COLO668 (cell line): Measurements from ENCODE around the gene IL18.
"Not testable (repeated sequence)": the region's sequence is repeated elsewhere in the genome, so short reads cannot be mapped to it uniquely, and the experiment has no call there.

Source experiments
- DNase-seq: peaks from one replicate; lab custom pipeline; 2025; ENCODE audit not compliant: unreplicated experiment; lab: John Stamatoyannopoulos, UW

Gene IL18

DNA sequence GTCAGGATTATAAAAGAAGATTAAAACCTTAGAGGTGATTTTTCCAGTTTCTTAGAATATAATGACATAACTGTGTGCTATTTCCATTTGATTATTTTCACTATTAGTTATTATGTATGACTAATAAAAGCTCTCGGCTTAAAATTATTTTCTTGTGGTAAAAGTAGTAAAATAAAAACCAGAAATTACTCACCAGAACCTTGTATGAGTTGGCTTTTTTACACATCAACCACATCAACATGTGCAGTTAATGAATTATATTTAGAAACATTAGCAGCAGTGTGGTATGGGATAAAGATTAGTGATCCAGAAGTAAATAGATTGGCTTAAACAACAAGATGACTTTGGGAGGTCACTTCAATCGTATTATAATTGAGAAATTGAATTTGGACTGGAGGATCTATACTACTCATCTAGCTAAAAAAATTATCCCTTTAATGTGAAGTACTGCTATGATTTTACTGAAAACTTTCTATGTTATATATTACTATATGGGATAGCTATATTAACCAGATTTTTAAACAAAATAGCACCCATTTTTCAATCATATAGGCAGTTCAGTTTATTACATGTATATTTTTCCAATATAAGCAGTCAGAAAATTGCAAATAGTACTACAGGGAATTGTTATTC is 8.6 kb upstream of the IL18 start:
- no peak for DNase-seq

GRCh38 chr11:112167145-112167544 is 3.3 kb upstream of the IL18 start, which contains the start of gene TEX12:
Gene TEX12, plus strand, starts transcription at chr11:112167372. Its CDS starts 1,897 bp downstream, at chr11:112169269.
- no peak for DNase-seq

GRCh38 chr11:112166562-112166961 is 2.7 kb upstream of the IL18 start:
- DNase-seq, result no peak

- no peak for DNase-seq
These were observed 1.2 kb upstream of the IL18 start for GRCh38 chr11:112165049-112165448.

DNA sequence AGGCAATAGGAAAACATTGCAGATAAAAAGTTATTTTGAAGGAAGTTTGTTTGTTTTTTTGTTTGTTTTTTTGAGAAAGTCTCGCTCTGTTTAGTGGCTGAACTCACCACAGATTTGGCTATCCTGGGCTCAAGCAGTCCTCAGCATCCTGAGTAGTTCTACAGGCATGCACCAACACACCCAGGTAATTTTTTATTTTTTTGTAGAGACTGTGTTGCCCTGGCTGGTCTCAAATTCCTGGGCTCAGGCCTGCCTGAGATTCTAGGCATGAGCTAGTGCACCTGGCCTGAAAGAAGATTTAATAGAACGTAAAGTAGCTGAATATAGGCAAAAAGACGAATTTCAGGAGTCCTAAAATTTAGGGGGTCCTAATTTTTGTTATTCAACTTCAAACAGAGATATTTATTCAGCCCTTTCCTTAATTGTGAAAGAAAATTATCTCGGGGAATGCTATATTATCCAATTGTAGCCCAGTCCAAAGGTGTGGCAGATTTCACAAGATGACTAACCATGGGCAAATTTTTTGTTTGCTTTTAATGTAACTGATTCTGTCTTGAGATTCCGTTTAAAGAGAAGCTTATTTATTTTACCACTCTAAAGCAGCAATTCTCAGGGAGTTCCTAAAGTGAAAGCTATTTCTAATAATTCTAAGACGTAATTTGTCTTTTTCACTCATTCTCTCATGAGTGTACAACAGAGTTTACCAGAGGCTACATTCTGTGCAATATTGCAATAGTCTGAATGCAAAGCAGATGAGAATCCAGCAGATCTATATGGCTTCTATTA is 940 bp downstream of the IL18 start:
- DNase-seq, result no peak

- not testable (repeated sequence) for DNase-seq
These were observed 1.7 kb downstream of the IL18 start for GRCh38 chr11:112162200-112162599.

DNA sequence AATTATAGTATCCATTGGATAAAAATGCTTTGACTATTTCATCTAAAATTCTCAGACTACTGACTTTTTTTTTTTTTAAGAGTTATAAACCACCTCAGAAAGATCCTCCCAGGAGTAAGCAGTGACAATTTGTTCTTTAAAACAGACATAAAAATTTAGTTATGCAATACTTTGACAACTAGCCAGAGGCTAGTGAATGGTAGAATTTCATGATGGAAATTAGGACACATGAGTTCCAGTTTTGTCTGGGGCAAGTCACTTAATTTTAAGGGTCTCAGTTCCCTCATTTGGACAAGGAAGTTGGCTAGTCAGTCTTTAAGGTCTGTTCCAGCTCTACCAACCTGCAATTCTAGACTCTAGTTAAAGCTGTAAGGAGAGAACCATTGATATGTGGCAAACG is 2.9 kb downstream of the IL18 start:
- no peak for DNase-seq

DNA sequence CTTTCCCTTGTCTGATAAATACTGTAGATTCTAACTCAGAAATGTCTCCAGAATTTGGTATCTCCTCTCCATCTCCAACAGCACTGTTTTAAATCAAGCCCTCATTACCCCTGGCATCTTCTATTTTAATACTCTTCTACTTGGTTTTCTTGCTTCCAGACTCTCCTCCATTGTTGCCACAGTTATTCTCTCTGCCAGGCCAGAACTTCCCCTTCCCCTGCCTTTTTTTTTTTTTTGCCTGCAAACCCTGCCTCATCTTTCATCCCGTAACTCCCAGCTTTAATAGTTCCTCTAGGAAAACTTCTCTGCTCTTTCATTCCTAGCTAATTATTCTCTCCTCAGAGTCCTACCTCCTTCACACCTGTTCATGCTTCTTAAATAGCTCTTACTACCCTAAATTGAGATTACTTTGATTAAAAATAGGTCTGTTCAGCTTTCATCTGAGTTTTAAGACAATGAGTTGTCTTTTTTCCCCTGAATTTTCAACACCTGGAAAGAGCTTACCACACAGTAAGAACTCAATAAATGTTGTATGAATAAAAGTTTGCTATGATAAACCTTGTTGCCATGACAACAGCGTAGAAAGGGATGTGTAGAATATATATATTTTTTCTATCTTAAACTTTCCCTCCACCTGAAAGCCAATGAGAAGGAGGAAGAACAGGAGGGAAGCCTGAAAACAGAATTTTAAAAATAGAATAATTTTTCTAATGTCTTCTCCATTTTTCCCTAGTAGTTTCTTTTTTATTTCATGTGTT is 3.6 kb downstream of the IL18 start:
- no peak for DNase-seq

DNA sequence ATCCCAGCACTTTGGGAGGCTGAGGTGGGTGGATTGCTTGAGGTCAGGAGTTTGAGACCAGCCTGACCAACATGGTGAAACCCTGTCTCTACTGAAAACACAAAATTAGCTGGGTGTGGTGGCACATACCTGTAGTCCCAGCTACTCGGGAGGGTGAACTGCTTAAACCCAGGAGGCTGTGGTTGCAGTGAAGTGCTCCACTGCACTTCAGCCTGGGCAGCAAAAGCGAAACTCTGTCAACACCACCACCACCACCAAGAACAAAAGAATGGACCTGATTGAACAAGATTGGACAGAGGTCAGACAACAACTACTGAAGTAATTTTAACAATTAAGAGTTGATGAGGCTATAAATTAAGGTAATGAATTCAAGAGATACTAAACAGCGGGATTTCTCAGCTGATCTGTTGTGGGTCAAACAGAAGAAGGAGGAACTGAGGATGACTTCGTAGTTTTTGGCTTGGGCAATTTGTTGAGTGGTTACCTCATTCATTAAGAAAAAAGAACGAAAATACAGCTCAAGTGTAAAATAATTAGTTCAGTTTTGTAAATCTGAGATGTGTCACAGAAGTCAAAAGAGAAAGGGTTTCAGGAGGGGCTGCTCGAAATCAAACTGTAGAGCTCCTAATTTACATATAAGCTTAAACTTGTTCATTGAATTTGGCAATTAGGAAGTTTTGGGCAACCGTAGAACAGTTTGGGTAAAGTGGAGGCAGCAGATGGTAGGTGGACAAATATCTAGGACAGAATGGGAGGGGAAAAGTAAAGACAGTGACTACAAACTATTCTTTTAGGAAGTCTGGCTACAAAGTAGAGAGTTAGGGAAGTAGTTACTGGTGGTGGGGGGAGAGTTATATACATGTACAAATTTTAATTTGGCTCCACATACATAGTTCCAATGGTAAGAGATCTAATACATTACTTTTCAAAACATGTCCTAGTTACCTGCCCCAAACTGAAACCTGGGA is 4.5 kb downstream of the IL18 start:
- DNase-seq, result no peak

DNA sequence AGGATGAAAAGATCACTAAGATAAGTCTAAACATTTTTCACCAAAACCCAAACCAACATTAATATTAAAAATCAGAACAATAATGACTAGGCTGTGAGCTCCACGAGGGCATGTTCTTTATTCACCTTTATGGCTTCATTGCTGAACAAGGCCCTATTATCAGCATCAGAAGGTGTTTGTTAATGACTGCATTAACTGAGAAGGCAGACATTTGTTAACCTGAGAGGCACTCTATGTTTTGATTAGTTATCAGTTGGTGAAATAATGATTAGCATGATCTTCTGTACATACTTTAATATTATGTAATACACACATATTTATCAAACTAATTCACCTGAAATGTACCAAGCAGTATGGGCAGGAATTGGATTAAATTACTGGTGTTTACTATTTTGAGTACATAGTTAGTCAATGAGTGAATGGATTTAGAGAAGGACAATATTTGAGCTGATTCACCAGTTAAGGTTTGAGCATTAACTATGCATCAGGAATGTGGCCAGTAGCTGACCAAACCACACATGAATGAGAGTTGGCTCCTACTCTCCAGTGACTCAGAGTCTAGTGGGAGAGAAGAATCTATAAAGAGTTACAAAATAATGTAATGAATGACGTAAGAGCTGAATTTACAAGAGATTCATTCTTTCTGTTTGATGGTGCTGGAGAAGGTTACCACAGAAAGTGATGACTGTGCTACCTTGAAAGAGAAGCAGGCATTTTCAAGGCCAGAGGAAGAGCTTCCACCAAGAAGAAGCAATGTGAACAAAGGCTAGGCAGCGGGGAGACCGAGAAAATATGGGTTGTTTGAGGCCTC is 6.7 kb downstream of the IL18 start:
- DNase-seq, result no peak

GRCh38 chr11:112156153-112156955 is 7.5 kb downstream of the IL18 start:
- DNase-seq, result no peak

- DNase-seq, result no peak
These were observed 13.4 kb downstream of the IL18 start for GRCh38 chr11:112150517-112150916.

DNA sequence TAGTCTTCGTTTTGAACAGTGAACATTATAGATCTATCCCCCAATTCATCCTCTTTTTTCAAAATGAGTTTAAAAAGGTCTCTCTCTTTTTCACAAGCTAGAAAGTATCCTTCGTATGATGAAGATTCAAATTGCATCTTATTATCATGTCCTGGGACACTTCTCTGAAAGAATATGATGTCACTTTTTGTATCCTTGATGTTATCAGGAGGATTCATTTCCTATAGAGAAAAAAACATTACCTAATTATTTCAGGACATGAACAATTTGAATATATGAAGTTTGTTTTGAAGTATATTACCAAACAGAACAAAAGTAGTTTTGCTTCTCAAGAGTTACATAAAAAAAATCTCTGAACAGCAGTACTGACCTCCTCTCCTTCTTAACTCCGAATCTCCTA is 20.3 kb downstream of the IL18 start:
- no peak for DNase-seq

DNA sequence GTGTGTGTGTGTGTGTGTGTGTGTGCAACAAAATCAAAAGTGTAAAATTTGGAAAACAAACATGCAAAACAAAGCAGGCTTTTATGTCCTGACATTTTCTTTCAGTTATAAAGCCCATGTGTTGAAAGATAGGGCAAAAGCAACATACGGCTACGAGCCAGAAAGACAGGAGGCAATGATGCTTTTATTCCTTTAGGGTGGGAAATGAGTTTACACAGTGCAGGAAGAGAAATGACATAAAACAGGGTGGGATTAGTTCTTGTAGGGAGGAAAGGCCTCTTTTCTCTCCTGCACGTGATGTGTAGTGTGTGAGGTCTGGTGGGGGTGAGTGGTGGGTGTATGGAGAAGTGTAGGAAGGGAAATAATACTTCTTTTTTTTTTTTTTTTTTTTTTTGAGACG is 29.4 kb downstream of the IL18 start:
- no peak for DNase-seq

DNA sequence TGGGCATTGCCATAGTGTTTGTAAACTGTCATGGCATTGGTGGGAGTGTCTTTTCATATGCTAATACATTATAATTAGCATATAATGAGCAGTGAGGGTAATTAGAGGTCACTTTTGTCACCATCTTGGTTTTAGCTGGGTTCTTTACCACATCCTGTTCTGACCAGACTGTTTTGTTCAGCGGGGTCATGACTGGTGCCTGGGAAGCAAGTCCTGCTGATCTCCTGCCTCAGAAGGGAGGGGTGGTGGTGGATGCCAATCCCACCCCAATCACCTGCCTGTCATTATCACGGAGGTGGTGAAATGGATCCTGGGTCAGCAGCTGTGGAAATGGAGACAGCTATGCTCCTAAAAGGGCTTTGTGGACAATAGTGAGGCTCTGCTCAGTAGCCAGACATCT is 31.2 kb downstream of the IL18 start:
- DNase-seq, result no peak

DNA sequence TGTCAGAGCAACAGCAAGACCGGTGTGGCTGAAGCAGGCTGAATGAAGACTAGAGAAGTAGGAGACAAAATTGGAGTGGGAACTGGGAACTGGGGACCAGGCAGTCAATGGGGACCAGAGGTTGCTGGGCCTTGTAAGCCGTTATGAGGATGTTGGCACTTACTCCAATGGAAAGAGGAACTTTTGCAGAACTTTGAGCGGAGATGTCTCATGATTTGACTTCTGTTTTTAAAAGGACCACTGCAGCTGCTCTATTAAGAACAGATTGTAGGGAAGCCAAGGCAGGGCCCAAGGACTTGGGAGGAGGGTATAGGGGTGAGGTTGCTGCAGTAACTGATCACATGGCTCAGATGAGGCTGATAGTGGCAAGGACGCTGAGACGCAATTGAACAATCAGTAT is 34.2 kb downstream of the IL18 start:
- DNase-seq, result no peak

DNA sequence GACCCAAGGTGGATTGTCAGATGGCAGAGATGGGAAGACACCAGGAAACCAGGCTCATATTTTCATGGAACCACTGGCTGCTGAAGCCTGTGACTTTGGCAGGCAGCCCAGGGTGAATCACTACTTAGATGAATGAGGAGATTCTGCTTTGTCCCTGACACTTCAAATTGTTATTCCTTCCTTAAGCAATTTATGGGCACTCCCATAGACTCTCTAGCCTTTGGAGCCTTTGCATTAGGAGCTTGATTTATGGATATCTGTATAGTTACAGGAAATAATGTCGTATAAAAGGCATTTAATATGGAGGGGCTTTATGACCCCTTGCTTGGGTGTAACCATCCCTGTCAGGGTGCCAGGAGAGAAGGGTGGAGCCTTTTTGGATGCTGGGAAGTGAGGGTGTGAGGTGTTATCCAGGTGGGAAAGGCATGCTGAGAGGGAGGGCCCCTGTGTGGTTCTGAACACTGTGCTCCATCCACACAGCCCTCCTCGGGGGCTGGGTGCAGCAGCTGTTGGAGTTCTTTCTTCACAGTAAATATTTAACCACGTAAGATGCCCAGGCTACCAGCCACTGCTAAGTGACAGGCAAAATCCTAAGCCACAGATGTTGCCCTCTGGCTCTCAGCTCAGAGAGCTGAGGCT is 35.3 kb downstream of the IL18 start:
- DNase-seq, result peak; percentile 72

GRCh38 chr11:112127056-112127455 is 36.8 kb downstream of the IL18 start:
- DNase-seq, result no peak

GRCh38 chr11:112123129-112123528 is 40.8 kb downstream of the IL18 start:
- DNase-seq, result no peak
